HepG2 (cell line): ENCODE measurements around the gene TYROBP. TPM values are rescaled to one million over a fixed set of nuclear protein-coding genes. Genes with fewer than 3 reads are reported as not detected.

Experiments
- ATAC-seq: fragments of 200-7000 bp; cut with Tn5 transposase; 3 replicates; pipeline ENCODE4 v1.9.1; 2020; ENCODE audit warnings: mild to moderate bottlenecking, moderate library complexity
- BruUV-seq: library from RNA; stranded (reverse); fragments of 400-500 nt; replicated peaks from 2 replicates; lab custom pipeline; 2021; lab: Mats Ljungman, UMichigan
- CTCF ChIA-PET: fragments of 300-600 bp; formaldehyde crosslinking; extraction: SDS; loops from one replicate; lab custom pipeline; 2021; ENCODE audit warnings: low total read pairs, inconsistent platforms, low intra/inter-chr PET ratio; lab: Yijun Ruan, JAX
- POLR2A ChIA-PET: fragments of 350-600 bp; sonication (Branson Sonifier 250); formaldehyde crosslinking; loops from one replicate; lab custom pipeline; 2020; ENCODE audit warnings: antibody characterized with exemption, inconsistent platforms; lab: Yijun Ruan, JAX
- DNase-seq: peaks from one replicate; pipeline ENCODE4 v3.0.0-alpha.2; 2015; ENCODE audit warnings: low spot score
- FAIRE-seq: peaks from 3 replicates; lab custom pipeline; 2011; peaks lifted over from hg19 to GRCh38; lab: Jason Lieb, UNC
- H2AFZ ChIP-seq: one replicate; pipeline ENCODE4 v1.6.1; 2011; ENCODE audit warnings: low read length, inconsistent platforms
- H3K27ac ChIP-seq: fragments of 300-600 bp; 3 replicates; pipeline ENCODE4 v1.8.0; 2011; ENCODE audit warnings: mixed run types, mild to moderate bottlenecking, mixed read lengths, low read length, inconsistent platforms; ENCODE audit not compliant: insufficient read depth; ENCODE audit errors: extremely low read length
- H3K27me3 ChIP-seq, 2 experiments: fragments of 200-600 bp in 1 of 2; 2 replicates in 1 of 2; 3 replicates in 1 of 2; pipeline versions ENCODE4 v1.6.0 to v1.8.0; 2011; ENCODE audit warnings: low read length in 2 of 2, mild to moderate bottlenecking in 2 of 2, moderate library complexity in 2 of 2, inconsistent platforms in 1 of 2; ENCODE audit not compliant: insufficient read depth in 2 of 2, control insufficient read depth in 1 of 2
- H3K36me3 ChIP-seq, 2 experiments: fragments of 200-600 bp in 1 of 2; replicated peaks in 1 of 2; 2 replicates in 1 of 2; 3 replicates in 1 of 2; pipeline versions ENCODE4 v1.5.1 to v1.8.0; 2011; ENCODE audit warnings: low read length in 2 of 2, inconsistent platforms in 1 of 2; ENCODE audit not compliant: insufficient read depth in 2 of 2, control insufficient read depth in 1 of 2
- H3K4me1 ChIP-seq: 2 replicates; pipeline ENCODE4 v1.5.1; 2012; ENCODE audit warnings: low read length, inconsistent platforms; ENCODE audit not compliant: insufficient read depth
- H3K4me2 ChIP-seq: 2 replicates; pipeline ENCODE4 v1.6.0; 2011; ENCODE audit warnings: low read depth, low read length, inconsistent platforms
- H3K4me3 ChIP-seq, 3 experiments: fragments of 200-600 bp in 1 of 3; sonication (generic), shearing (Covaris generic) in 1 of 3; replicated peaks in 1 of 3; 2 replicates each; pipeline ENCODE4 v1.5.1; 2011 to 2016; ENCODE audit warnings: low read length in 3 of 3, inconsistent platforms in 2 of 3, low read depth in 2 of 3, mild to moderate bottlenecking in 2 of 3, control low read depth in 1 of 3, mixed read lengths in 1 of 3; ENCODE audit not compliant: insufficient read depth in 1 of 3
- H3K79me2 ChIP-seq: one replicate; pipeline ENCODE4 v1.6.1; 2011; ENCODE audit warnings: low read length, inconsistent platforms; ENCODE audit not compliant: insufficient read depth
- H3K9ac ChIP-seq: 2 replicates; pipeline ENCODE4 v1.6.0; 2011; ENCODE audit warnings: mild to moderate bottlenecking, low read depth, low read length, inconsistent platforms; ENCODE audit not compliant: insufficient read depth
- H3K9me3 ChIP-seq: 2 replicates; pipeline ENCODE4 v1.5.1; 2012; ENCODE audit warnings: mild to moderate bottlenecking, low read length
- H4K20me1 ChIP-seq: 2 replicates; pipeline ENCODE4 v1.6.0; 2011; ENCODE audit warnings: inconsistent platforms, mild to moderate bottlenecking, low read length, moderate library complexity; ENCODE audit not compliant: insufficient read depth
- AFF4 ChIP-seq: sonication (generic); formaldehyde crosslinking; IDR thresholded peaks from 2 replicates; pipeline ENCODE4 v1.4.0; 2020; ENCODE audit warnings: missing genetic modification reagents
- ELF1 ChIP-seq: sonication (generic); formaldehyde crosslinking; IDR thresholded peaks from 2 replicates; pipeline ENCODE4 v1.4.0; 2020; ENCODE audit warnings: missing genetic modification reagents
- GTF2F1 ChIP-seq: fragments of 150-350 bp; IDR thresholded peaks from 2 replicates; pipeline ENCODE4 v1.6.1; 2014; ENCODE audit warnings: low read length
- JDP2 ChIP-seq: sonication (generic); formaldehyde crosslinking; IDR thresholded peaks from 2 replicates; pipeline ENCODE4 v1.8.1; 2022; ENCODE audit warnings: missing genetic modification reagents, borderline replicate concordance
- NR1H2 ChIP-seq: sonication (generic); formaldehyde crosslinking; IDR thresholded peaks from 2 replicates; pipeline ENCODE4 v1.8.1; 2022; ENCODE audit warnings: low read depth, missing genetic modification reagents, borderline replicate concordance
- PHF8 ChIP-seq: sonication (generic); formaldehyde crosslinking; IDR thresholded peaks from 2 replicates; pipeline ENCODE4 v1.5.0; 2020; ENCODE audit warnings: missing genetic modification reagents
- ZNF121 ChIP-seq: sonication (generic); formaldehyde crosslinking; IDR thresholded peaks from 2 replicates; pipeline ENCODE4 v1.5.0; 2020; ENCODE audit warnings: mild to moderate bottlenecking, missing genetic modification reagents
- WGBS: methylation state at CpG from one replicate; pipeline ENCODE4 v1.1.6; 2017; ENCODE audit warnings: low lambda C conversion rate; 5-methylcytosine and 5-hydroxymethylcytosine counted together
- in situ Hi-C: cut with HindIII; loops from 2 replicates; pipeline ENCODE4 v1.10.0; 2017; ENCODE audit warnings: low pct_unique_long_range_greater_than_20kb; ENCODE audit not compliant: extremely low pct_ligation_motif_present
- intact Hi-C: fragments of 100-400 bp; cut with micrococcal nuclease; formaldehyde crosslinking; loops from one replicate; pipeline ENCODE4 v1.10.0; 2022; ENCODE audit not compliant: unreplicated experiment
- polyA plus RNA-seq, 8 experiments: library from polyadenylated mRNA; depleted of rRNA in 3 of 8; stranded (reverse) in 7 of 8; unstranded in 1 of 8; fragments of >200 nt; fragmentation: Illumina TruSeq in 4 of 8; extraction: Trizol in 4 of 8; gene quantifications; 2 replicates each; pipeline versions ENCODE4 v1.2.1 to v1.2.3, GENCODE V29; 2011 to 2016; ENCODE audit warnings: low read depth in 4 of 8, missing spikeins in 1 of 8, mixed read lengths in 1 of 8; ENCODE audit not compliant: insufficient read depth in 1 of 8
- total RNA-seq, 5 experiments: library from RNA; depleted of rRNA; stranded (reverse); fragments of >200 nt; fragmentation: Illumina TruSeq; extraction: Trizol; gene quantifications; 2 replicates each; pipeline ENCODE4 v1.2.3, GENCODE V29; 2016; ENCODE audit warnings: low read depth in 1 of 5

Gene TYROBP
- total and polyA plus RNA-seq, 2 of the 13 experiments (the other 11 are each of a cell fraction or from before 2014, with no cell fraction given): not detected

- H3K27me3 ChIP-seq: no peaks in the 10 kb centered on the region
- no peak for FAIRE-seq
- 83% methylated on average over 4 of the region's 4 CpGs for WGBS
- no peak overlapping the region for H2AFZ ChIP-seq
- CTCF ChIA-PET: no interaction called here
- H4K20me1 ChIP-seq: no peaks in the 10 kb centered on the region
- H3K27ac ChIP-seq: no peak overlapping the region
- no peak for ATAC-seq
- intact Hi-C loops (no loop called here), in situ Hi-C loops (no loop called here)
- TF ChIP-seq GTF2F1: no peak
- no peak for TF ChIP-seq ELF1 (CRISPR knock-in tag)
- no peak for TF ChIP-seq PHF8
- TF ChIP-seq ZNF121 (CRISPR knock-in tag): 0 out of 2 replicates have a peak, but pooled peaks have one; percentile 15
- TF ChIP-seq NR1H2 (CRISPR knock-in tag): no peak
- no peak for TF ChIP-seq AFF4 (CRISPR knock-in tag)
- TF ChIP-seq JDP2: no peak
- no peak overlapping the region for H3K4me3 ChIP-seq
- H3K9me3 ChIP-seq: no peaks in the 10 kb centered on the region
- no peaks in the 10 kb centered on the region for H3K36me3 ChIP-seq
- DNase-seq: no peak
- H3K4me1 ChIP-seq: peaks cover 9% of the 10 kb centered on the region
- TSS peak; percentile 46 for BruUV-seq
- no peak overlapping the region for H3K4me2 ChIP-seq
- POLR2A ChIA-PET: no interaction called here
- no peaks in the 10 kb centered on the region for H3K79me2 ChIP-seq
- H3K9ac ChIP-seq: no peak overlapping the region
Observed at GRCh38 chr19:35946203-35946602, 38.1 kb upstream of the TYROBP start.
